GM18498 (cell line): Measurements from ENCODE around the gene GNL1.

ENCODE experiments used
- ATAC-seq: cut with Tn5 transposase; IDR thresholded peaks from one replicate; pipeline ENCODE4 v1.9.1; 2021; ENCODE audit warnings: mild to moderate bottlenecking, moderate library complexity; ENCODE audit not compliant: unreplicated experiment

Gene GNL1

GRCh38 chr6:30556066-30556905 is at the start of gene GNL1:
Gene GNL1 (minus strand): TSS chr6:30556489. CDS start chr6:30556203, 286 bp downstream.
- ATAC-seq = peak; percentile 82

GRCh38 chr6:30603961-30604360 is 47.7 kb upstream of the GNL1 start:
- no peak for ATAC-seq

- no peak for ATAC-seq
Observed at GRCh38 chr6:30601815-30602641, 45.7 kb upstream of the GNL1 start.

DNA sequence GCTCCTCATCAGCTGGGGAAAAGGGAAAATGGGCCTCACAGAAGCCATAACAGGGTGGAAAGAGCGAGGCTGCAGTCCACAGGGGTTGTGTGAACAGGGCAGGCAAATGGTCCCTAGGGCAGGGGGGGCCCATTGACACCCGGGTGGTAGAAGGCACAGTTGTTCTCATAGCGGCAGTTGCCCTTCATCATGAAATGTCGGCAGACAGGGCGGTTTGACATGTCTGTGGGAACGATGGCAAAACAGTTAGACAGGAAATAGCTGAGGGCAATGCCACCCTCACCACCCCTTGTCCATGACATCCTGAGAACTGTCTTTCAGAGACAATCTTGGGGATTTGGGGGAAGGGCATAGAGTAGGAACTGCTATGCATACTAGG is 45.1 kb upstream of the GNL1 start:
- no peak for ATAC-seq

DNA sequence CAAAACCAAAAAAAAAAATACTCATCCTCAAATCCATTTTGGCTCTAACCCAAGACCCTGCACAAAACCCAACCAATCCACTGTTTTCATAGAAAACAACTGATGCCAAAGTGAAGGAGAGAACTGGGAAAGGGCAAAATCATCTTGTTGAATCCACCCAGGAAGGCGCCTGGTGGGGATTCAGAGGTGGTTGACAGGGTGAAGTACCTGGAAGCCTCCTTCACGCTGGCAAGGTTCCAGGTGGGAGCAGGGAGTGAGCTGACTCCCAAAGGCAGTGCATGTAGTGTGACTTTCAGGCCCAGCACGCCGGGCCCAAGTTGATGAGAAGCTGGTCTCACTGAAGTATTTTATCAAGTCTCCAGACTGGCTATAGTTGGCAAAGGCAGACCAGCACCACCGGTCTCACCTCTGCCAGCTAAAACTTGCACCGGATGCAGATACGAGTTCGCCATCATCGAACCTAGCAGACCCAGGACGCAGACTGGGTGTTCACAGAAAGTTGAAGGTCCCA is 44.2 kb upstream of the GNL1 start:
- no peak for ATAC-seq

- ATAC-seq = no peak
Observed at GRCh38 chr6:30599625-30600324, 43.5 kb upstream of the GNL1 start.

- no peak for ATAC-seq
Observed at GRCh38 chr6:30598912-30599624, 42.8 kb upstream of the GNL1 start.

DNA sequence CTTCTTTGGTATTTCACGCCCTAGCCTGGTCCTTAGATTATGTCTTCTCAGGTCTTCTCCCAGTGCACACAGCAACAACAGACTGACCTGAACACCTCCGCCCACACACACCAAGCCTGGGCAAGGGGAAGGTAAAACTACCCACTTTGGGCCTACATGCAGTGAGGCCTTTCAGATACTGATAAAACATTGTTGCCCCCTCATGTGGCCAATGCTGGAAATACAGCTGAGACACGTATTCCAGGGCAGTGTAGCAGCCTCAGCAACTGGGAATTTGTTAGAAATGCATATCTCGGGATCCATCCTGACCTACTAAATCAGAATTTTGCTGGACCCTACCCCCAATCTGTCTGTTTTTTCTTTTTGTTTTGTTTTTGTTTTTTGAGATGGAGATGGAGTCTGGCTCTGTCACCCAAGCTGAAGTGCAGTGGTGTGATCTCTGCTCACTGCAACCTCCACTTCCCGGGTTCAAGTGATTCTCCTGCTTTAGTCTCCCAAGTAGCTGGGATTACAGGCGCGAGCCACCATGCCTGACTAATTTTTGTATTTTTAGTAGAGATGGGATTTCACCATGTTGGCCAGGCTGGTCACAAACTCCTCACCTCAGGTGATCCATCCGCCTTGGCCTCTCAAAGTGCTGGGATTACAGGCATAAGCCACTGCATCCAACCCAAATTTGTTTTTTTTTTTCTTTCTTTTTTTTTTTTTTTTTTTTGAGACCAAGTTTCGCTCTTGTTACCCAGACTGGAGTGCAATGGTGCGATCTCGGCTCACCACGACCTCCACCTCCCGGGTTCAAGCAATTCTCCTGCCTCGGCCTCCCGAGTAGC is 41.2 kb upstream of the GNL1 start:
- ATAC-seq = peak; percentile 68

GRCh38 chr6:30592287-30592686 is 36.0 kb upstream of the GNL1 start:
- ATAC-seq = no peak

DNA sequence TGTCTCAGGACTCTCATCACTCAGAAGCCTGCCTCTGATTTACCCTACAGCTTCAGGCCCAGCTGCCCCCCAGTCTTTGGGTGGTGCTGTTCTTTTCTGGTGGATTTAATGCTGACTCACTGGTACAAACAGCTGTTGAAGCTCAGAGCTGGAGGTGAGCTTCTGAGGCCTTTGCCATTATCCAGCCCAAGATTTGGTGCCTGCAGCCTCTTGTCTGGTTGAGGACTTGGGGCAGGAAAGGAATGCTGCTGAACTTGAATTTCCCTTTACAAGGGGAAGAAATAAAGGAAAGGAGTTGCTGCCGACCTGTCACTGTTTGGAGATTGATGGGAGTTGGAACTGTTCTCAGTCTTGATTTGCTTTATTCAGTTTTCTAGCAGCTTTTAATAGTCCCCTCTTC is 34.7 kb upstream of the GNL1 start:
- no peak for ATAC-seq

- ATAC-seq = no peak
Observed at GRCh38 chr6:30590509-30590908, 34.2 kb upstream of the GNL1 start.

DNA sequence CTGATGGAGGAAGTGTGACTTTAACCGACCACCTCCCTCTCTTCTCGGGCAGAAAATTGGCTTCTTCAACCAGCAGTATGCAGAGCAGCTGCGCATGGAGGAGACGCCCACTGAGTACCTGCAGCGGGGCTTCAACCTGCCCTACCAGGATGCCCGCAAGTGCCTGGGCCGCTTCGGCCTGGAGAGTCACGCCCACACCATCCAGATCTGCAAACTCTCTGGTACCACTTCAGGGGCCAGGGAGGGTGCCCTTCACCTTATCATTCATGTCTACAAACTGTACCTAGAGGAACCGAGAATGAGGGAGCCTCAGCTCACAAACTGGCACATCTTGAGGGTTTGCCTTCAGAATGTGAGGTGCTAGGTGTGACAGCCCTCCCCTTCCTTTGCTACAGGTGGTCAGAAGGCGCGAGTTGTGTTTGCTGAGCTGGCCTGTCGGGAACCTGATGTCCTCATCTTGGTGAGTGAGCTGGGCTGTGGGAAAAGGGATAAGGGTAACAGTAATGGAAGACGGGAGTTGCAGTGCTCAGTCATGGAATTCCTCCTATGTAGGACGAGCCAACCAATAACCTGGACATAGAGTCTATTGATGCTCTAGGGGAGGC is 33.6 kb upstream of the GNL1 start:
- no peak for ATAC-seq

DNA sequence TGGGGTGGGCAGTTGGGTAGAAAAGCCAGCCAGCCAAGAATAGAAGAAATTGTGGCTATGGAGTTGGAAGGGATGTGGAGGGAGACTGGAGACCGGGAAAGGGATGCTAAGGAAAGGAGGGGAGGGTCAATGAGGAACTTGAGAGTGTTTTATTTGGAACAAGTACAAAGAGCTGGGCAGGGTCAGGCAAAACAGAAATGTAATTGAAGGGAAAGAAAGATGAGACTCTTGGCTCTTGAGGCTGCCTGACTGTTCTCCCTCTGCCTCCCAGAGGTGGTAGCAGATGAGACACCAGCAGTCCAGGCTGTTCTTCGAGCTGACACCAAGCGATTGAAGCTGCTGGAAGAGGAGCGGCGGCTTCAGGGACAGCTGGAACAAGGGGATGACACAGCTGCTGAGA is 27.6 kb upstream of the GNL1 start:
- no peak for ATAC-seq

DNA sequence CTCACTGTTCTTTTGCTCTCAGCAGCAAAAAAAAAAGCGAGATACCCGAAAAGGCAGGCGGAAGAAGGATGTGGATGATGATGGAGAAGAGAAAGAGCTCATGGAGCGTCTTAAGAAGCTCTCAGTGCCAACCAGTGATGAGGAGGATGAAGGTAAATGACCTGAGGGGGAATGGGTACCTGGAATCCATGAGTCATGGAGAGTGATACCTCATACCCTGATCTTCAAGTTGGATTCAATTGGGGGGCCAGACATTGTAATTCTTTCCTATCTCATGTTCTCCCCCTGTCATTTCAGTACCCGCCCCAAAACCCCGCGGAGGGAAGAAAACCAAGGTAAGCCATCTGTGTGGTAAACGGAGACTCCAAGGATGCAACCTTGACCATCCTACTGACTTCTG is 21.8 kb upstream of the GNL1 start:
- no peak for ATAC-seq

- ATAC-seq = no peak
Observed at GRCh38 chr6:30573113-30573512, 16.8 kb upstream of the GNL1 start.

GRCh38 chr6:30572148-30572547 is 15.9 kb upstream of the GNL1 start:
- no peak for ATAC-seq

- no peak for ATAC-seq
Observed at GRCh38 chr6:30571762-30572082, 15.4 kb upstream of the GNL1 start.

- peak; percentile 93 for ATAC-seq
Observed at GRCh38 chr6:30571075-30571761, 14.9 kb upstream of the GNL1 start, which contains the start of gene ABCF1. Gene ABCF1 (plus strand): TSS chr6:30571442. CDS start chr6:30571488, 46 bp downstream.

- ATAC-seq = peak; percentile 21
Observed at GRCh38 chr6:30570740-30571074, 14.4 kb upstream of the GNL1 start.
